Measurements from ENCODE around the gene TGFA. TPM values are rescaled to one million over a fixed set of nuclear protein-coding genes. Genes with fewer than 3 reads are reported as not detected.

Gene TGFA
- total RNA-seq, 4 donors from 2014 or later = 0.46 to 2.0 (median 1.3) TPM

DNA sequence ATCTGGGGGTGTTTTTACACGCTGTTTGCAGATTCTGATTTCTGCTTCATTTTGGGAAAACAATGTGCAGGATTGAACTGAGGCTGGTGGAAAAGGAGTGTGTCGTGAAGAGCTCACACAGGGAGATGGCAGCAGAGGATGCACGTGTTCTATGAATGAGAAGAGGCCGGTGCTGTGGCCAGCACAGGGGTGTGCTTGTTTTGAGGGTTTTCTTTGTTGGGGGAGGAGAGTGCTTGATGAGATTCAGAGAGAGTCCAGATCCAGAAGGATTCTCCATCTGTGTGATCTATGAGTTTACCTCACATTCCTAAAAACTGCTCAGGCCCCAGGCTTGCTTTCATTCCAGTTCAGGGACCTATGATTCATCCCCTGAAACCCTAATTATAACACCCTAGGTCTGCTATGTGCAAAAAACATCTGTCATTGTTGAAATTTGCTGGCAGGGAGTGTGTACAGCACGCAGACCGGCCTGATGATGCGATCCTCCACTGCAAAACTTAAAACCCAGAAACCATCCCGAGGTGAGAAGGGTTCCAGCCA, 12.1 kb downstream of the TGFA start:
- peak; percentile 77 for DNase-seq (ENCODE audit: extremely low spot score)
- WGBS = 40% methylated on average over 8 of the region's 8 CpGs
- Histone ChIP-seq H3K9me3 (peaks cover 0 to 13% (median 3%) of the 10 kb centered on the region in 4 donors), H3K36me3 (no peaks in the 10 kb centered on the region), H3K27ac (replicated peaks in 1 of 4) (no peak overlapping the region), H3K4me3 (no peak overlapping the region), H3K4me1 (peaks cover 0 to 4% (median 0%) of the 10 kb centered on the region in 4 donors), H3K27me3 (peaks cover 0 to 6% (median 0%) of the 10 kb centered on the region in 4 donors)
- TF ChIP-seq POLR2AphosphoS5 (IDR thresholded peaks at IDR 0.05) (no peak), POLR2A (IDR thresholded peaks at IDR 0.05; ENCODE audit: low read depth) (no peak), EP300 (IDR thresholded peaks at IDR 0.05) (no peak)
- TF ChIP-seq, protein P1, sequence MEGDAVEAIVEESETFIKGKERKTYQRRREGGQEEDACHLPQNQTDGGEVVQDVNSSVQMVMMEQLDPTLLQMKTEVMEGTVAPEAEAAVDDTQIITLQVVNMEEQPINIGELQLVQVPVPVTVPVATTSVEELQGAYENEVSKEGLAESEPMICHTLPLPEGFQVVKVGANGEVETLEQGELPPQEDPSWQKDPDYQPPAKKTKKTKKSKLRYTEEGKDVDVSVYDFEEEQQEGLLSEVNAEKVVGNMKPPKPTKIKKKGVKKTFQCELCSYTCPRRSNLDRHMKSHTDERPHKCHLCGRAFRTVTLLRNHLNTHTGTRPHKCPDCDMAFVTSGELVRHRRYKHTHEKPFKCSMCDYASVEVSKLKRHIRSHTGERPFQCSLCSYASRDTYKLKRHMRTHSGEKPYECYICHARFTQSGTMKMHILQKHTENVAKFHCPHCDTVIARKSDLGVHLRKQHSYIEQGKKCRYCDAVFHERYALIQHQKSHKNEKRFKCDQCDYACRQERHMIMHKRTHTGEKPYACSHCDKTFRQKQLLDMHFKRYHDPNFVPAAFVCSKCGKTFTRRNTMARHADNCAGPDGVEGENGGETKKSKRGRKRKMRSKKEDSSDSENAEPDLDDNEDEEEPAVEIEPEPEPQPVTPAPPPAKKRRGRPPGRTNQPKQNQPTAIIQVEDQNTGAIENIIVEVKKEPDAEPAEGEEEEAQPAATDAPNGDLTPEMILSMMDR (IDR thresholded peaks at IDR 0.05) = no peak
- intact Hi-C loops (cut with DNase I) = no loop called here

DNA sequence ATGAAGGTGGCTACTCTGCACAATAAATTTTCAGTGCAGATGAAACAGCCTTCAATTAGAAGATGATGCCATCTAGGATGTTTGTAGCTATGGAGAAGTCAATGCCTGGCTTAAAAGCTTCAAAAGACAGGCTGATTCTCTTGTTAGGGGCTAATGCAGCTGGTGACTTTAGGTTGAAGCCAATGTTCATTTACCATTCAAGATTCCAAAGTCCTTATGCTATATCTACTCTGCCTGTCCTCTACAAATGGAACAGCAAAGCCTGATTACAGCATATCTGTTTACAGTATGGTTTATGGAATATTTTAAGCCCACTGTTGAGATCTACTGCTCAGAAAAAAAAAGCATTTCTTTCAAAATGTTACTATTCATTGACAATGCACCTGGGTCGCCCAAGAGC, 15.8 kb downstream of the TGFA start:
- WGBS = 79% methylated on average over 1 of the region's 1 CpG
- Histone ChIP-seq H3K4me1 (peaks cover 0 to 4% (median 0%) of the 10 kb centered on the region in 4 donors), H3K9me3 (peaks cover 0 to 16% (median 3%) of the 10 kb centered on the region in 4 donors), H3K4me3 (no peak overlapping the region), H3K27ac (replicated peaks in 1 of 4) (no peak overlapping the region), H3K27me3 (peaks cover 0 to 6% (median 0%) of the 10 kb centered on the region in 4 donors), H3K36me3 (no peaks in the 10 kb centered on the region)
- TF ChIP-seq, protein P1 (IDR thresholded peaks at IDR 0.05) = no peak
- TF ChIP-seq POLR2AphosphoS5 (IDR thresholded peaks at IDR 0.05) (no peak), EP300 (IDR thresholded peaks at IDR 0.05) (no peak), POLR2A (IDR thresholded peaks at IDR 0.05; ENCODE audit: low read depth) (no peak)
- intact Hi-C loops (cut with DNase I) = no loop called here
- DNase-seq (ENCODE audit: extremely low spot score) = no peak

GRCh38 chr2:70536517-70537055, 17.0 kb downstream of the TGFA start:
- Histone ChIP-seq H3K4me3 (no peak overlapping the region), H3K4me1 (peaks cover 0 to 2% (median 0%) of the 10 kb centered on the region in 4 donors), H3K27me3 (no peaks in the 10 kb centered on the region), H3K36me3 (no peaks in the 10 kb centered on the region), H3K27ac (replicated peaks in 1 of 4) (no peak overlapping the region), H3K9me3 (peaks cover 0 to 16% (median 3%) of the 10 kb centered on the region in 4 donors)
- intact Hi-C loops (cut with DNase I) = no loop called here
- no peak for TF ChIP-seq POLR2A (IDR thresholded peaks at IDR 0.05; ENCODE audit: low read depth)
- TF ChIP-seq EP300 (IDR thresholded peaks at IDR 0.05) = no peak
- no peak for TF ChIP-seq POLR2AphosphoS5 (IDR thresholded peaks at IDR 0.05)
- TF ChIP-seq, protein P1 (IDR thresholded peaks at IDR 0.05) = no peak
- WGBS = 98% methylated on average over 2 of the region's 2 CpGs
- no peak for DNase-seq (ENCODE audit: extremely low spot score)

DNA sequence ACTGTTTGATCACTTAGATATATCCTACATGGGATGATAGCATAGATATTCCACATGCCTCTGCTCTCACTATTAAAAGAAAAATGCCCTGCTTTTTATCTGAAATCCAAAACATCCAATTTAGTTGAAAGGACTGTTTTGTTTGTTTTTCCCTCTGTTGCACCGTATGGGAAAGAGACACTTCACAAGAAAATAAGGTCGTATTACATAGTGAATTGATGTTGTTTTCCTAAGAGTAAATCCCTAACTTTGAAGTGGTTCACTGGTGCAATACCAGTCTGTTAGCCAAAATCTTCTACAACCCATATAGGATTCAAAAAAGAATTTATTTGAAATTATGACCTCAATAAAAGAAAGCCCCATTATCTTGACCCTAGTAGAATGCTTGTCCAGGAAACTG, 18.1 kb downstream of the TGFA start:
- Histone ChIP-seq H3K36me3 (no peaks in the 10 kb centered on the region), H3K27me3 (no peaks in the 10 kb centered on the region), H3K4me3 (no peak overlapping the region), H3K27ac (replicated peaks in 1 of 4) (no peak overlapping the region), H3K4me1 (no peaks in the 10 kb centered on the region), H3K9me3 (peaks cover 0 to 16% (median 3%) of the 10 kb centered on the region in 4 donors)
- no peak for DNase-seq (ENCODE audit: extremely low spot score)
- intact Hi-C loops (cut with DNase I) = no loop called here
- 71% methylated on average over 2 of the region's 2 CpGs for WGBS
- TF ChIP-seq POLR2AphosphoS5 (IDR thresholded peaks at IDR 0.05) = no peak
- TF ChIP-seq EP300 (IDR thresholded peaks at IDR 0.05) = no peak
- no peak for TF ChIP-seq POLR2A (IDR thresholded peaks at IDR 0.05; ENCODE audit: low read depth)
- TF ChIP-seq, protein P1 (IDR thresholded peaks at IDR 0.05) = no peak

Measured in esophagus muscularis mucosa (tissue), 4 donors.